Adrenal gland (tissue), 12 donors: Measurements from ENCODE around the gene MMP21. TPM values are rescaled to one million over a fixed set of nuclear protein-coding genes. Genes with fewer than 3 reads are reported as not detected.

Experiments
- DNase-seq, 7 donors: peaks; one replicate each; pipeline ENCODE4 v3.0.0-alpha.2; 2019 to 2020
- H3K27ac ChIP-seq, 5 donors: fragments of 200-600 bp; sonication (generic) in 4 of 5; 1 replicate in 3 of 5; 2 replicates in 2 of 5; pipeline versions ENCODE4 v1.5.1 to v1.8.0; 2016 to 2020; ENCODE audit warnings: mild to moderate bottlenecking in 1 of 5
- H3K27me3 ChIP-seq: fragments of 200-600 bp; 2 replicates; pipeline ENCODE4 v1.8.0; 2021
- H3K36me3 ChIP-seq, 2 donors: fragments of 200-600 bp; replicated peaks in 1 of 2; 1 replicate in 1 of 2; 2 replicates in 1 of 2; pipeline versions ENCODE4 v1.5.1 to v1.8.0; 2018 to 2022
- H3K4me1 ChIP-seq, 2 donors: fragments of 200-600 bp; replicated peaks in 1 of 2; 1 replicate in 1 of 2; 2 replicates in 1 of 2; pipeline versions ENCODE4 v1.5.1 to v1.8.0; 2018 to 2021
- H3K4me3 ChIP-seq, 4 donors: fragments of 200-600 bp; sonication (generic) in 3 of 4; one replicate each; pipeline ENCODE4 v1.5.1; 2016 to 2018
- H3K9me3 ChIP-seq, 3 donors: fragments of 200-600 bp; sonication (generic) in 1 of 3; replicated peaks in 1 of 3; 1 replicate in 2 of 3; 2 replicates in 1 of 3; pipeline versions ENCODE4 v1.5.1 to v1.8.0; 2016 to 2021
- POLR2A ChIP-seq, 2 donors: fragments of 450-650 bp; IDR thresholded peaks; one replicate each; pipeline ENCODE4 v1.6.1; 2017; ENCODE audit warnings: antibody characterized with exemption in 2 of 2, mild to moderate bottlenecking in 2 of 2, moderate library complexity in 1 of 2
- WGBS, 4 donors: extraction: QIAGEN DNeasy Blood & Tissue Kit in 2 of 4; methylation state at CpG; one replicate each; pipeline versions ENCODE4 v1.1.5 to v1.1.7; 2013 to 2017; 5-methylcytosine and 5-hydroxymethylcytosine counted together
- intact Hi-C, 2 donors: fragments of 100-400 bp; cut with DNase I; formaldehyde crosslinking; loops; one replicate each; pipeline versions ENCODE4 v1.14.1 to v1.15.0; 2022 to 2023
- polyA plus RNA-seq, 3 donors: library from polyadenylated mRNA; stranded (reverse); fragments of 200-250 nt in 2 of 3; fragments of 350-450 nt in 1 of 3; fragmentation: Illumina TruSeq in 1 of 3; extraction: RNeasy Lipid Tissue Mini Kit (QIAGEN cat#74804) in 1 of 3; gene quantifications; one replicate each; pipeline ENCODE4 v1.2.3, GENCODE V29; 2013 to 2014
- total RNA-seq, 9 donors: library from RNA; depleted of rRNA in 4 of 9; stranded (reverse); fragments of >200 nt in 4 of 9; fragments of 120-200 nt in 1 of 9; fragmentation: NEBNext Ultra II Directional in 1 of 9; extraction: Animal tissue kit (Norgen Biotek cat#: 25700) in 1 of 9; gene quantifications; one replicate each; pipeline versions ENCODE4 v1.1.0 to v1.2.4, GENCODE V29; 2013 to 2023
- TF ChIP-seq, protein P1 (sequence below), 6 experiments: fragments of 450-650 bp in 4 of 6; fragments of 200-600 bp in 2 of 6; sonication (generic) in 1 of 6; IDR thresholded peaks; 1 replicate in 5 of 6; 2 replicates in 1 of 6; pipeline versions ENCODE4 v1.5.1 to v1.8.0; 2016 to 2021; ENCODE audit warnings: antibody characterized with exemption in 6 of 6, mild to moderate bottlenecking in 2 of 6, moderate library complexity in 1 of 6
- donor health status: healthy with polysubstance abuse.
- donor health status: Bipolar disorder and iron deficiency.
- donor health status: DM: yes; HTN: yes; CAD: no.
- donor health status: DM: no; HTN: no; CAD: no.
- donor health status: DM: no; HTN: no; CAD: no.
- donor health status: DM: yes; HTN: yes; CAD: no.

Gene MMP21
- total and polyA plus RNA-seq, 12 donors = 0.11 to 0.27 (median 0.24) TPM; not detected in 7

DNA sequence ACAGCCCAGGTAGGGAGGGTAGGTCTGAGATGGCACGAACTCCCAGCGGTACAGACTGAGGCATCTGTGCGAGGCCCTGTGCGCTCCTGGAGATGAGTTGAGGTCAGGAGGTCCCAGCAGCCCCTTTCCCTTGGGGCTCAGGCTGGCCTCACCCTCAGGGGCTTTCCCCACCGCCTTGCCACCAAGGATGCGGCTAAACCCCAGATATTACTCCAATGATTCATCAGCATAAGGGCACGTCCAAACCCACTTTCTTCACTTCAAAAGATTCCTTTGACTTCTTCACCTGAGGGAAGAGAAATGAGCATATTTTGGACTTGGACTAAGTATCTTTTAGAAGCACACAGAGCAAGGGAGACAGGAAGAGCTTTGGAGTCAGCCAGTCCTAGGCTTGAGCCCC lies 27.1 kb upstream of the MMP21 start:
- Histone ChIP-seq H3K9me3 (no peaks in the 10 kb centered on the region), H3K27ac (no peak overlapping the region), H3K27me3 (no peaks in the 10 kb centered on the region), H3K36me3 (peaks cover 0 to 38% of the 10 kb centered on the region in 2 donors), H3K4me1 (no peaks in the 10 kb centered on the region), H3K4me3 (no peak overlapping the region)
- intact Hi-C loops = no loop called here
- 95 to 97% (median 96%) methylated on average over 5 to 7 of the region's 7 CpGs for WGBS, 4 donors
- no peak for DNase-seq
- no peak for TF ChIP-seq POLR2A (IDR thresholded peaks at IDR 0.05)
- TF ChIP-seq, protein P1, sequence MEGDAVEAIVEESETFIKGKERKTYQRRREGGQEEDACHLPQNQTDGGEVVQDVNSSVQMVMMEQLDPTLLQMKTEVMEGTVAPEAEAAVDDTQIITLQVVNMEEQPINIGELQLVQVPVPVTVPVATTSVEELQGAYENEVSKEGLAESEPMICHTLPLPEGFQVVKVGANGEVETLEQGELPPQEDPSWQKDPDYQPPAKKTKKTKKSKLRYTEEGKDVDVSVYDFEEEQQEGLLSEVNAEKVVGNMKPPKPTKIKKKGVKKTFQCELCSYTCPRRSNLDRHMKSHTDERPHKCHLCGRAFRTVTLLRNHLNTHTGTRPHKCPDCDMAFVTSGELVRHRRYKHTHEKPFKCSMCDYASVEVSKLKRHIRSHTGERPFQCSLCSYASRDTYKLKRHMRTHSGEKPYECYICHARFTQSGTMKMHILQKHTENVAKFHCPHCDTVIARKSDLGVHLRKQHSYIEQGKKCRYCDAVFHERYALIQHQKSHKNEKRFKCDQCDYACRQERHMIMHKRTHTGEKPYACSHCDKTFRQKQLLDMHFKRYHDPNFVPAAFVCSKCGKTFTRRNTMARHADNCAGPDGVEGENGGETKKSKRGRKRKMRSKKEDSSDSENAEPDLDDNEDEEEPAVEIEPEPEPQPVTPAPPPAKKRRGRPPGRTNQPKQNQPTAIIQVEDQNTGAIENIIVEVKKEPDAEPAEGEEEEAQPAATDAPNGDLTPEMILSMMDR (IDR thresholded peaks at IDR 0.05) = no peak

- intact Hi-C loops = no loop called here
Observed at GRCh38 chr10:125802131-125802530, 26.5 kb upstream of the MMP21 start.

GRCh38 chr10:125801574-125801973 lies 26.0 kb upstream of the MMP21 start:
- Histone ChIP-seq H3K36me3 (peaks cover 0 to 28% of the 10 kb centered on the region in 2 donors), H3K4me3 (no peak overlapping the region), H3K27me3 (no peaks in the 10 kb centered on the region), H3K27ac (no peak overlapping the region), H3K9me3 (no peaks in the 10 kb centered on the region), H3K4me1 (no peaks in the 10 kb centered on the region)
- no peak for DNase-seq
- TF ChIP-seq POLR2A (IDR thresholded peaks at IDR 0.05) = no peak
- TF ChIP-seq, protein P1 (IDR thresholded peaks at IDR 0.05) = no peak
- intact Hi-C loops = no loop called here
- WGBS, 4 donors = 88 to 100% (median 89%) methylated on average over 1 of the region's 1 CpG

More at GRCh38 chr10:125802131-125802530, 26.5 kb upstream of the MMP21 start:
- DNase-seq = no peak
- Histone ChIP-seq H3K27ac (no peak overlapping the region), H3K36me3 (peaks cover 0 to 33% of the 10 kb centered on the region in 2 donors), H3K4me1 (no peaks in the 10 kb centered on the region), H3K27me3 (no peaks in the 10 kb centered on the region), H3K4me3 (no peak overlapping the region), H3K9me3 (no peaks in the 10 kb centered on the region)
- TF ChIP-seq, protein P1 (IDR thresholded peaks at IDR 0.05) = no peak
- TF ChIP-seq POLR2A (IDR thresholded peaks at IDR 0.05) = no peak
- 86 to 93% (median 91%) methylated on average over 5 of the region's 5 CpGs for WGBS, 4 donors

DNA sequence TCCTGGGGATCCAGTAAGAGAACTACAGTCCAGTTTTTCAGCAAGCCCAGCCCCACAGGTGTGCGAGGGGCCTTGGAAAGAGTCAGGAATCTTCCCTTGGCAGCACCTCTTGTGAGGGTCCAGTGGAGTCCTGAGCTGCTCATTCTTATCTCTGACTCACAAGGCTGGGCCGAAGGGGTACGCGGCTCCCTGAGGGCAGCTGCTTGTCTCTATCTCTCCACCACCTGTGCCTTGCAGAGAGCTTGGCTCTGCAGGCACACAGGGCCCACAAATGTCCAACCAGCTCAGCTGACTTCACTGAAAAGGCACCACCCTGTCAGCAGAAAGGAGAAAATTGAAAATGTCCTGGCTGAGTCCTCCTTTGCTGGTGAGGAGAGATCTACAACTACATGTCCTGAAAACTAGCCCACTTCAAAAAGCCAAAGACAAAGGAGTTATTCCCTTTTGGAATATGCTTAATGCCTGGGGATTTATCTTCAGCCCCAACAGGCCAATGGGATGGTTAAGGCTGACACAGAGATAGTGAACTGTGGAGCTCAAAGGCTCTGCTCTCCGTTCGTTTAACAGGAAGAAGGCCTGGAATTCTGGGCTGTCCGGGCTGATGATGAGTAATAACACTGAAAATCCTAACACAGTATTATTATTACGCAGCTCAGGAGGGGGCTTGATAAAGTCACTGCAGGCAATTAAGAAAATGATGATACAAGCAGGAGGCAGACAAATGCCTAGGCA lies 24.0 kb upstream of the MMP21 start:
- 94 to 98% (median 95%) methylated on average over 7 to 8 of the region's 8 CpGs for WGBS, 4 donors
- no peaks in the 10 kb centered on the region for H3K27me3 ChIP-seq
- peaks cover 0 to 19% of the 10 kb centered on the region in 2 donors for H3K36me3 ChIP-seq
- no peaks in the 10 kb centered on the region for H3K4me1 ChIP-seq
- intact Hi-C loops = no loop called here
- H3K9me3 ChIP-seq = no peaks in the 10 kb centered on the region
- H3K27ac ChIP-seq = no peak overlapping the region
- DNase-seq = no peak
- TF ChIP-seq POLR2A (IDR thresholded peaks at IDR 0.05) = no peak
- TF ChIP-seq, protein P1 (IDR thresholded peaks at IDR 0.05) = no peak
- H3K4me3 ChIP-seq = no peak overlapping the region
